ENCODE results near the gene TRDMT1. TPM values are rescaled to one million over a fixed set of nuclear protein-coding genes. Genes with fewer than 3 reads are reported as not detected.

Gene TRDMT1
- total and polyA plus RNA-seq, 12 donors, result 1.3 to 10.5 (median 4.9) TPM

DNA sequence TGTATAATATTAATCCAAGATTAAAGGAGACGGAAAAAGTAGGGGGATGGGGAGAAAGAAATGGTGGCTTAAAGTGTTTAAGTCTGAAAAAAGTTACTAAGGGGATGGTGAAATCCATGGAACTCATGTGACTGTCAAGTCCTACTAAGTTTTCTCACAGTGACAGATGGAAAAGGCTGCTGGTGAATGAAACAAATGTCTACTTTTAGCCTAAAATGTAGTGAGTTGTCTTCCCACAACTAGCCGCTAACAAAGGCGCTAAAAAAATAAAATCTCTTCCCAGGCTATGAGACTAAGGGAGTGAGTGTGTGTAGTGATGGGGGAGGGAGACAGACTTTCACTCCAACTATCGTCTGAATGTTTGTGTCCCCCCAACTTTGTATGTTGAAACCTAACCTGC is 39.1 kb upstream of the TRDMT1 start:
- TF ChIP-seq CTCF (IDR thresholded peaks at IDR 0.05), result no peak
- no peak for TF ChIP-seq POLR2A (IDR thresholded peaks at IDR 0.05)
- no peak for DNase-seq
- no peaks in the 10 kb centered on the region for H3K9me3 ChIP-seq (replicated peaks in 1 of 3)
- H3K4me1 ChIP-seq (replicated peaks in 1 of 2), result no peaks in the 10 kb centered on the region
- intact Hi-C loops (cut with DNase I), result no loop called here
- H3K27ac ChIP-seq, result no peak overlapping the region
- 88 to 96% (median 91%) methylated on average over 4 of the region's 4 CpGs for WGBS, 4 donors
- H3K36me3 ChIP-seq (replicated peaks in 1 of 2), result peaks cover 0 to 23% of the 10 kb centered on the region in 2 donors
- no peak overlapping the region for H3K4me3 ChIP-seq
- H3K27me3 ChIP-seq, result no peaks in the 10 kb centered on the region

GRCh38 chr10:17240096-17240495 is 38.6 kb upstream of the TRDMT1 start:
- Histone ChIP-seq H3K4me1 (replicated peaks in 1 of 2) (peaks cover 0 to 3% of the 10 kb centered on the region in 2 donors), H3K27me3 (no peaks in the 10 kb centered on the region), H3K36me3 (replicated peaks in 1 of 2) (peaks cover 0 to 29% of the 10 kb centered on the region in 2 donors), H3K9me3 (replicated peaks in 1 of 3) (no peaks in the 10 kb centered on the region), H3K27ac (no peak overlapping the region), H3K4me3 (no peak overlapping the region)
- intact Hi-C loops (cut with DNase I), result no loop called here
- no peak for DNase-seq
- WGBS, 4 donors, result 85 to 92% (median 89%) methylated on average over 2 of the region's 2 CpGs
- TF ChIP-seq CTCF (IDR thresholded peaks at IDR 0.05) (no peak), POLR2A (IDR thresholded peaks at IDR 0.05) (no peak)

GRCh38 chr10:17239345-17240085 is 38.0 kb upstream of the TRDMT1 start:
- Histone ChIP-seq H3K4me3 (no peak overlapping the region), H3K4me1 (replicated peaks in 1 of 2) (peaks cover 0 to 4% of the 10 kb centered on the region in 2 donors), H3K9me3 (replicated peaks in 1 of 3) (no peaks in the 10 kb centered on the region), H3K27me3 (no peaks in the 10 kb centered on the region), H3K27ac (no peak overlapping the region), H3K36me3 (replicated peaks in 1 of 2) (peaks cover 0 to 34% of the 10 kb centered on the region in 2 donors)
- WGBS, 4 donors, result 88 to 93% (median 92%) methylated on average over 6 of the region's 6 CpGs
- intact Hi-C loops (cut with DNase I), result no loop called here
- no peak for TF ChIP-seq CTCF (IDR thresholded peaks at IDR 0.05)
- no peak for TF ChIP-seq POLR2A (IDR thresholded peaks at IDR 0.05)
- no peak for DNase-seq

DNA sequence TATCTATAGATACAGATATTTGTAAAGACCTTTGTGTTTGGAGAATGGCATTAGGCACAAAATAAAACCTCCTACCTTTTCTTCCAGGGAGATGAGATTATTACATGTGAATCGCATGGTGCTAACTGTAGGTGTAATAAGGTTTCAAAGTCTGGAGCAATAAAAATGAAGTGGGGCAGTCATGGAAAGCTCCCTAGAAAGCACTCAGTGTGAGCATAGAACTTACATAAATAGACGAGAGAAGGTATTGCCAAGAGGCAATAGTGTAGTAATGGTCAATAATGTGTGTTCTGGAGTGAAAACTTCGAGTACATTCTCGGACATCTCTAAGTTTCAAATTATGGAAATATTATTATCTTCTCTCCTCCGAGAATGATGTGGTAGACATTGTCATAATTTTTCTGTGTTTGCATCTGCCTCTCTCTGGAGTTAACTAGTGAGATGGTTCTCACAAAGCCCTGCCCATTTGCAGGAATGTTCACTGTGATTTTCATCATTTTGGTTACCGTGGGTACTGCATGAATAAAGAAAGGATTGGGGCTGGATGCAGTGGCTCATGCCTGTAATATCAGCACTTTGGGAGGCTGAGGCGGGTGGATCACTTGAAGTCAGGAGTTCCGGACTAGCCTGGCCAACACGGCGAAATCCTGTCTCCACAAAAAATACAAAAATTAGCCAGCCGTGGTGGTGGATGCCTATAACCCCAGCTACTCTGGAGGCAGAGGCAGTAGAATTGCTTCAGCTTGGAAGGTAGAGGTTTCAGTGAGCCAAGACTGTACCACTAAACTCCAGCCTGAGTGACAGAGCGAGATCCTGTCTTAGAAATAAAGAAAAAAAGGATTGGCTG is 37.2 kb upstream of the TRDMT1 start:
- no peak for TF ChIP-seq POLR2A (IDR thresholded peaks at IDR 0.05)
- no peak for TF ChIP-seq CTCF (IDR thresholded peaks at IDR 0.05)
- intact Hi-C loops (cut with DNase I), result no loop called here
- Histone ChIP-seq H3K4me3 (no peak overlapping the region), H3K9me3 (replicated peaks in 1 of 3) (no peaks in the 10 kb centered on the region), H3K27me3 (no peaks in the 10 kb centered on the region), H3K4me1 (replicated peaks in 1 of 2) (peaks cover 0 to 6% of the 10 kb centered on the region in 2 donors), H3K27ac (no peak overlapping the region), H3K36me3 (replicated peaks in 1 of 2) (peaks cover 0 to 43% of the 10 kb centered on the region in 2 donors)
- 74 to 83% (median 79%) methylated on average over 12 of the region's 12 CpGs for WGBS, 4 donors
- no peak for DNase-seq

All from adrenal gland (tissue), 12 donors.